GM23248 (cell line): ENCODE measurements around the gene CES2.

Experiments
- EZH2 ChIP-seq: fragments of 200-600 bp; sonication (generic); IDR thresholded peaks from 2 replicates; pipeline ENCODE4 v1.6.1; 2018; ENCODE audit warnings: antibody characterized with exemption, mild to moderate bottlenecking; ENCODE audit not compliant: insufficient read depth, poor library complexity, severe bottlenecking
- EZH2phosphoT487 ChIP-seq: fragments of 200-600 bp; sonication (generic); IDR thresholded peaks from 2 replicates; pipeline ENCODE4 v1.6.1; 2018; ENCODE audit warnings: antibody characterized with exemption, moderate library complexity, mild to moderate bottlenecking, low read depth; ENCODE audit not compliant: insufficient read depth

DNA sequence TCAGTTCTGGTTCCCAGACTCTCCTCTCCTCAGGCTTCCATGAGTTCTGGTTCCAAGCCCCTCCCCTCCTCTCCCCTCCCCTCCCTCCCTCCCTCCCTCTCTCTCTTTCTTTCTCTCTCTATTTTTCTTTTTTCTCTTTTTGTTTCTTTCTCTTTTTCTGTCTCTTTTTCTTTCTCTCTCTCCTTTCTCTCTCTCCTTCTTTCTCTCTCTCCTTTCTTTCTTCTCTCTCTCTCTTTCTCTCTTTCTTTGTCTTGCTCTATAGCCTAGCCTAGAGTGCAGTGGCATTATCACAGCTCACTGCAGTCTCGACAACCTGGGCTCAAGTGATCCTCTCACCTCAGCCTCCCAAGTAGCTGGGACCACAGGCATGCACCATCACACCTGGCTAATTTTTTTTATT is 25.0 kb downstream of the CES2 start:
- no peak for TF ChIP-seq EZH2
- TF ChIP-seq EZH2phosphoT487: no peak
